T-cell (primary cell): ENCODE measurements around the gene ABHD3. TPM values are rescaled to one million over a fixed set of nuclear protein-coding genes. Genes with fewer than 3 reads are reported as not detected.

Experiments
- ATAC-seq, 4 experiments: fragments of 200-7000 bp in 3 of 4; fragments of 150-1000 bp in 1 of 4; cut with Tn5 transposase; replicated peaks in 1 of 4; 1 replicate in 3 of 4; 2 replicates in 1 of 4; pipeline ENCODE4 v1.10.0; 2021; ENCODE audit warnings: moderate library complexity in 3 of 4, mild to moderate bottlenecking in 2 of 4, moderate number of reproducible peaks in 1 of 4
- CTCF ChIA-PET, 2 donors: fragments of 300-600 bp; sonication (Branson Sonifier 250); formaldehyde crosslinking; loops; one replicate each; lab custom pipeline; 2022; ENCODE audit warnings: antibody characterized with exemption in 2 of 2; lab: Charles Lee
- POLR2A ChIA-PET, 2 donors: fragments of 300-600 bp; sonication (Branson Sonifier 250); formaldehyde crosslinking; loops; one replicate each; lab custom pipeline; 2022; ENCODE audit warnings: antibody characterized with exemption in 2 of 2; lab: Charles Lee
- DNase-seq, 35 experiments: peaks; one replicate each; pipeline versions ENCODE4 v3.0.0 to v3.0.0-alpha.2; 2013 to 2023
- H3K27ac ChIP-seq: one replicate; pipeline ENCODE4 v1.5.1; 2013; ENCODE audit warnings: low read length
- H3K27me3 ChIP-seq, 2 experiments: replicated peaks in 1 of 2; 1 replicate in 1 of 2; 2 replicates in 1 of 2; pipeline versions ENCODE4 v1.6.1 to v1.7.0; 2013; ENCODE audit warnings: low read length in 1 of 2, mixed read lengths in 1 of 2; ENCODE audit not compliant: control insufficient read depth in 2 of 2, insufficient read depth in 2 of 2; ENCODE audit errors: extremely low read depth in 1 of 2
- H3K36me3 ChIP-seq, 2 donors: 1 replicate in 1 of 2; 2 replicates in 1 of 2; pipeline versions ENCODE4 v1.6.1 to v1.7.0; 2013; ENCODE audit warnings: low read length in 1 of 2; ENCODE audit not compliant: control insufficient read depth in 2 of 2, insufficient read depth in 1 of 2; ENCODE audit errors: extremely low read depth in 1 of 2
- H3K4me1 ChIP-seq, 2 experiments: 1 replicate in 1 of 2; 2 replicates in 1 of 2; pipeline versions ENCODE4 v1.6.1 to v1.7.0; 2013; ENCODE audit warnings: low read length in 2 of 2, mixed read lengths in 1 of 2; ENCODE audit not compliant: insufficient read depth in 2 of 2, control insufficient read depth in 1 of 2; ENCODE audit errors: extremely low read depth in 1 of 2
- H3K4me3 ChIP-seq, 2 donors: 1 replicate in 1 of 2; 2 replicates in 1 of 2; pipeline versions ENCODE4 v1.5.1 to v1.7.0; 2013; ENCODE audit warnings: mild to moderate bottlenecking in 2 of 2, low read length in 1 of 2, moderate library complexity in 1 of 2; ENCODE audit not compliant: control insufficient read depth in 1 of 2; ENCODE audit errors: extremely low read depth in 1 of 2
- H3K9me3 ChIP-seq: 2 replicates; pipeline ENCODE4 v1.7.0; 2013
- H3K27ac Mint-ChIP-seq, 2 donors: one replicate each; pipeline ENCODE4 v1.8.0; 2020 to 2021; ENCODE audit warnings: mild to moderate bottlenecking in 2 of 2, mixed read lengths in 2 of 2
- H3K27me3 Mint-ChIP-seq, 2 donors: one replicate each; pipeline ENCODE4 v1.8.0; 2021 to 2022; ENCODE audit warnings: mixed read lengths in 2 of 2
- H3K36me3 Mint-ChIP-seq: one replicate; pipeline ENCODE4 v1.8.0; 2021; ENCODE audit warnings: mixed read lengths
- H3K4me1 Mint-ChIP-seq, 3 donors: one replicate each; pipeline ENCODE4 v1.8.0; 2020 to 2022; ENCODE audit warnings: mixed read lengths in 3 of 3, mild to moderate bottlenecking in 1 of 3
- H3K4me3 Mint-ChIP-seq, 3 donors: one replicate each; pipeline ENCODE4 v1.8.0; 2020 to 2022; ENCODE audit warnings: mild to moderate bottlenecking in 3 of 3, mixed read lengths in 3 of 3, moderate library complexity in 3 of 3
- H3K9me3 Mint-ChIP-seq, 3 donors: one replicate each; pipeline ENCODE4 v1.8.0; 2020 to 2022; ENCODE audit warnings: mixed read lengths in 3 of 3
- WGBS: methylation state at CpG from one replicate; pipeline ENCODE4 v1.1.5; 2013; ENCODE audit warnings: missing lambda C conversion rate; ENCODE audit not compliant: insufficient coverage; 5-methylcytosine and 5-hydroxymethylcytosine counted together
- total RNA-seq, 35 experiments: library from RNA in 6 of 35; stranded (reverse) in 6 of 35; fragments of 120-200 nt in 1 of 35; gene quantifications; one replicate each; pipeline versions ENCODE4 v1.2.1 to v1.2.4 and lab custom pipeline; 2013 to 2026

ABHD3 gene
- total RNA-seq, 5 donors from 2014 or later (not counting 1 experiment from before 2014, with no cell fraction given): 33.1 to 42.4 (median 42.1) TPM

- H3K4me3 ChIP-seq: peak overlapping the region in 1 of 2 donors; percentile 95
- no peaks in the 10 kb centered on the region for H3K9me3 Mint-ChIP-seq
- no peak for DNase-seq
Observed at GRCh38 chr18:21742315-21742687, 37.7 kb upstream of the ABHD3 start.

DNA sequence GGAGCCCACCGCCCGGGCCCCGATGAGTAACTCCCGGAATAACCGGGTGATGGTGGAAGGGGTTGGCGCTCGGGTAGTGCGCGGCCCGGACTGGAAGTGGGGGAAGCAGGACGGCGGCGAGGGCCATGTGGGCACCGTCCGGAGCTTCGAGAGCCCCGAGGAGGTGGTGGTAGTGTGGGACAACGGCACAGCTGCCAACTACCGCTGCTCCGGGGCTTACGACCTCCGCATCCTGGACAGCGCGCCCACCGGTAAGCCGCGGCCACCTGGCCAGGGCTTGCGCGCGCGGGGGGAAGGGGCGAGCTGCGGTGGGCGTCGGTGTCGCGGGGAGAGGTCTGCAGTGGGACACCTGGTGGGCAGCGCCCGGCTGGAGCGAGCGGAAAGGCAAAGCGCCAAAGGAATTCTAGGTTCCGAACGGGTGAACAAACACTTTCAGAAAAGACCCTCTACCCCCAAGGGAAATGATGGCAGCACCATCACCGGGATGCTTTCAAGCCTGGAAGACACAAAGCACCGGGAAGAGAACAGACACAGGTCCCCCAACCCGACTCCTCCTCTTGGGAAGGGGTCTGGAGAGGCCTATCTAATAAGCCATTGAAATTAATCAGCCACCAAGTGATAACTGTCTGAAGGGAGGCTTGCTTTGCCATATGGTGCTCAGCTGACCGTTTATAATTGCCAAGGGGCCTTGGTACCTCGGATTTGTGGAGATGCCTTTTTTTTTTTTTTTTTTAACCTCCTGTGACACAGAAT lies 37.2 kb upstream of the ABHD3 start:
- Mint-ChIP-seq H3K9me3 (peaks cover 0 to 1% (median under 1%) of the 10 kb centered on the region in 3 donors), H3K4me3 (peak overlapping the region; percentile 76 to 84 (median 79)), H3K27me3 (no peaks in the 10 kb centered on the region), H3K4me1 (peaks cover 48 to 58% (median 53%) of the 10 kb centered on the region in 3 donors), H3K27ac (peak overlapping the region; percentile 65 to 83), H3K36me3 (peaks cover under 1% of the 10 kb centered on the region)
- ATAC-seq: peak in 2 of 4 experiments; percentile 3 to 4
- CTCF ChIA-PET: interaction anchor here (0.7 to 1.8 kb wide), 5 partner anchors 22 to 141 kb away, joined by 3 to 21 read pairs (median 3); partner anchors contain the start of gene ESCO1 (in 1 of the 2)
- 5% methylated on average over 40 of the region's 49 CpGs for WGBS
- peak overlapping the region; percentile 58 to 95 for H3K4me3 ChIP-seq
- H3K27me3 ChIP-seq: no peaks in the 10 kb centered on the region
- no peaks in the 10 kb centered on the region for H3K36me3 ChIP-seq
- H3K27ac ChIP-seq: peak overlapping the region; percentile 8
- H3K9me3 ChIP-seq: no peaks in the 10 kb centered on the region
- DNase-seq: peak in 20 of 35 experiments; percentile 1 to 32 (median 14)
- peaks cover 8 to 12% of the 10 kb centered on the region in 2 experiments for H3K4me1 ChIP-seq
- POLR2A ChIA-PET: interaction anchor here in 1 of 2 donors (1.5 kb wide), 1 partner anchor 140 kb away, joined by 7 read pairs; no protein-coding TSS in a partner anchor

More at GRCh38 chr18:21742315-21742687, 37.7 kb upstream of the ABHD3 start:
- no peak for ATAC-seq
- ChIA-PET POLR2A (no interaction called here), CTCF (interaction anchor here in 1 of 2 donors (0.7 to 1.2 kb wide), 2 partner anchors 51 to 141 kb away, joined by 3 to 6 read pairs; no protein-coding TSS in a partner anchor)
- Histone ChIP-seq H3K9me3 (no peaks in the 10 kb centered on the region), H3K4me1 (peaks cover 8 to 12% of the 10 kb centered on the region in 2 experiments), H3K27ac (no peak overlapping the region), H3K27me3 (no peaks in the 10 kb centered on the region), H3K36me3 (no peaks in the 10 kb centered on the region)
- H3K4me1 Mint-ChIP-seq: peaks cover 54 to 64% (median 59%) of the 10 kb centered on the region in 3 donors
- H3K36me3 Mint-ChIP-seq: no peaks in the 10 kb centered on the region
- peak overlapping the region; percentile 76 to 84 (median 79) for H3K4me3 Mint-ChIP-seq
- H3K27ac Mint-ChIP-seq: peak overlapping the region; percentile 65 to 83
- H3K27me3 Mint-ChIP-seq: no peaks in the 10 kb centered on the region
- no CpG with 5 or more reads among the region's 5 CpGs for WGBS

- Mint-ChIP-seq H3K9me3 (peaks cover 0 to 6% (median 5%) of the 10 kb centered on the region in 3 donors), H3K36me3 (peaks cover 3% of the 10 kb centered on the region), H3K4me3 (peak overlapping the region in 2 of 3 donors; percentile 76 to 84), H3K27me3 (peaks cover 0 to under 1% of the 10 kb centered on the region in 2 donors), H3K27ac (no peak overlapping the region), H3K4me1 (peaks cover 44 to 57% (median 49%) of the 10 kb centered on the region in 3 donors)
- ATAC-seq (no peak), DNase-seq (peak in 2 of 35 experiments; percentile 18 to 34)
- WGBS: under 1% methylated on average over 37 of the region's 41 CpGs
- peak overlapping the region; percentile 87 to 95 for H3K4me3 ChIP-seq
- ChIA-PET POLR2A (interaction anchor here in 1 of 2 donors (1.5 kb wide), 1 partner anchor 140 kb away, joined by 7 read pairs; no protein-coding TSS in a partner anchor), CTCF (interaction anchor here (0.7 to 1.8 kb wide), 3 partner anchors 21 to 141 kb away, joined by 3 to 21 read pairs (median 3); partner anchors contain the start of gene ESCO1 (in 1 of the 2))
- peaks cover 8 to 12% of the 10 kb centered on the region in 2 experiments for H3K4me1 ChIP-seq
- no peaks in the 10 kb centered on the region for H3K36me3 ChIP-seq
- H3K27me3 ChIP-seq: no peaks in the 10 kb centered on the region
- H3K27ac ChIP-seq: no peak overlapping the region
- H3K9me3 ChIP-seq: no peaks in the 10 kb centered on the region
Observed at GRCh38 chr18:21741312-21741561, 36.7 kb upstream of the ABHD3 start.

GRCh38 chr18:21740538-21741311 lies 36.2 kb upstream of the ABHD3 start, which contains the start of gene MIB1:
MIB1 (plus strand) TSS chr18:21740792; CDS start chr18:21741584, 792 bp downstream.
- DNase-seq (peak; percentile 93 to 99 (median 98)), ATAC-seq (peak; percentile 94 to 99 (median 96))
- Histone ChIP-seq H3K27ac (peak within 1 kb of the TSS; percentile 88), H3K4me3 (peak within 1 kb of the TSS; percentile 87 to 95), H3K4me1 (peaks cover 8 to 15% of the 10 kb centered on the region in 2 experiments), H3K36me3 (no peaks in the 10 kb centered on the region), H3K9me3 (no peaks in the 10 kb centered on the region), H3K27me3 (no peaks in the 10 kb centered on the region)
- CTCF ChIA-PET: interaction anchor here (0.7 to 1.8 kb wide), 11 partner anchors 10 to 144 kb away, joined by 3 to 21 read pairs (median 3); partner anchors contain the start of genes ABHD3 (in 1 of the 2), ESCO1 (in 1 of the 2) and SNRPD1 (in 1 of the 2)
- POLR2A ChIA-PET: interaction anchor here (0.6 to 1.5 kb wide), 11 partner anchors 15 to 1192 kb away, joined by 3 to 28 read pairs (median 5); partner anchors contain the start of genes ABHD3 (in 1 of the 2) and ESCO1 (in 1 of the 2)
- under 1% methylated on average over 63 of the region's 76 CpGs for WGBS
- H3K36me3 Mint-ChIP-seq: peaks cover 3% of the 10 kb centered on the region
- peaks cover 0 to 3% of the 10 kb centered on the region in 2 donors for H3K27me3 Mint-ChIP-seq
- peaks cover 44 to 56% (median 47%) of the 10 kb centered on the region in 3 donors for H3K4me1 Mint-ChIP-seq
- peak within 1 kb of the TSS; percentile 87 to 94 (median 93) for H3K4me3 Mint-ChIP-seq
- H3K27ac Mint-ChIP-seq: peak within 1 kb of the TSS; percentile 95 to 97
- peaks cover 0 to 6% (median 5%) of the 10 kb centered on the region in 3 donors for H3K9me3 Mint-ChIP-seq

- peak in 3 of 4 experiments; percentile 0 to 6 (median 3) for ATAC-seq
- Histone ChIP-seq H3K4me3 (peak overlapping the region; percentile 87 to 95), H3K4me1 (peaks cover 8 to 22% of the 10 kb centered on the region in 2 experiments), H3K27ac (peak overlapping the region; percentile 88), H3K9me3 (no peaks in the 10 kb centered on the region), H3K36me3 (no peaks in the 10 kb centered on the region), H3K27me3 (peaks cover 0 to 7% of the 10 kb centered on the region in 2 experiments)
- Mint-ChIP-seq H3K36me3 (peaks cover 3% of the 10 kb centered on the region), H3K9me3 (peaks cover 0 to 6% (median 5%) of the 10 kb centered on the region in 3 donors), H3K4me1 (peaks cover 39 to 51% (median 39%) of the 10 kb centered on the region in 3 donors), H3K27ac (peak overlapping the region; percentile 95 to 97), H3K27me3 (peaks cover 0 to 3% of the 10 kb centered on the region in 2 donors), H3K4me3 (peak overlapping the region; percentile 87 to 94 (median 93))
- ChIA-PET POLR2A (interaction anchor here (0.6 to 1.5 kb wide), 12 partner anchors 16 to 1192 kb away, joined by 3 to 28 read pairs (median 5); partner anchors contain the start of genes ABHD3 (in 1 of the 2) and ESCO1 (in 1 of the 2)), CTCF (interaction anchor here (0.8 to 1.8 kb wide), 10 partner anchors 11 to 143 kb away, joined by 3 to 21 read pairs (median 4); partner anchors contain the start of genes ABHD3 (in 1 of the 2), ESCO1 (in 1 of the 2) and SNRPD1 (in 1 of the 2))
- 83% methylated on average over 10 of the region's 21 CpGs for WGBS
- DNase-seq: peak in 1 of 35 experiments; percentile 12
Observed at GRCh38 chr18:21739604-21740537, 35.3 kb upstream of the ABHD3 start.
